T-cell (primary cell): ENCODE data around the gene CD247. TPM values are rescaled to one million over a fixed set of nuclear protein-coding genes. Genes with fewer than 3 reads are reported as not detected.

Experiments used
- ATAC-seq, 4 experiments: fragments of 200-7000 bp in 3 of 4; fragments of 150-1000 bp in 1 of 4; cut with Tn5 transposase; replicated peaks in 1 of 4; 1 replicate in 3 of 4; 2 replicates in 1 of 4; pipeline ENCODE4 v1.10.0; 2021; ENCODE audit warnings: moderate library complexity in 3 of 4, mild to moderate bottlenecking in 2 of 4, moderate number of reproducible peaks in 1 of 4
- CTCF ChIA-PET, 2 donors: fragments of 300-600 bp; sonication (Branson Sonifier 250); formaldehyde crosslinking; loops; one replicate each; lab custom pipeline; 2022; ENCODE audit warnings: antibody characterized with exemption in 2 of 2; lab: Charles Lee
- POLR2A ChIA-PET, 2 donors: fragments of 300-600 bp; sonication (Branson Sonifier 250); formaldehyde crosslinking; loops; one replicate each; lab custom pipeline; 2022; ENCODE audit warnings: antibody characterized with exemption in 2 of 2; lab: Charles Lee
- DNase-seq, 35 experiments: peaks; one replicate each; pipeline versions ENCODE4 v3.0.0 to v3.0.0-alpha.2; 2013 to 2023
- H3K27ac ChIP-seq: one replicate; pipeline ENCODE4 v1.5.1; 2013; ENCODE audit warnings: low read length
- H3K27me3 ChIP-seq, 2 experiments: replicated peaks in 1 of 2; 1 replicate in 1 of 2; 2 replicates in 1 of 2; pipeline versions ENCODE4 v1.6.1 to v1.7.0; 2013; ENCODE audit warnings: low read length in 1 of 2, mixed read lengths in 1 of 2; ENCODE audit not compliant: control insufficient read depth in 2 of 2, insufficient read depth in 2 of 2; ENCODE audit errors: extremely low read depth in 1 of 2
- H3K36me3 ChIP-seq, 2 donors: 1 replicate in 1 of 2; 2 replicates in 1 of 2; pipeline versions ENCODE4 v1.6.1 to v1.7.0; 2013; ENCODE audit warnings: low read length in 1 of 2; ENCODE audit not compliant: control insufficient read depth in 2 of 2, insufficient read depth in 1 of 2; ENCODE audit errors: extremely low read depth in 1 of 2
- H3K4me1 ChIP-seq, 2 experiments: 1 replicate in 1 of 2; 2 replicates in 1 of 2; pipeline versions ENCODE4 v1.6.1 to v1.7.0; 2013; ENCODE audit warnings: low read length in 2 of 2, mixed read lengths in 1 of 2; ENCODE audit not compliant: insufficient read depth in 2 of 2, control insufficient read depth in 1 of 2; ENCODE audit errors: extremely low read depth in 1 of 2
- H3K4me3 ChIP-seq, 2 donors: 1 replicate in 1 of 2; 2 replicates in 1 of 2; pipeline versions ENCODE4 v1.5.1 to v1.7.0; 2013; ENCODE audit warnings: mild to moderate bottlenecking in 2 of 2, low read length in 1 of 2, moderate library complexity in 1 of 2; ENCODE audit not compliant: control insufficient read depth in 1 of 2; ENCODE audit errors: extremely low read depth in 1 of 2
- H3K9me3 ChIP-seq: 2 replicates; pipeline ENCODE4 v1.7.0; 2013
- H3K27ac Mint-ChIP-seq, 2 donors: one replicate each; pipeline ENCODE4 v1.8.0; 2020 to 2021; ENCODE audit warnings: mild to moderate bottlenecking in 2 of 2, mixed read lengths in 2 of 2
- H3K27me3 Mint-ChIP-seq, 2 donors: one replicate each; pipeline ENCODE4 v1.8.0; 2021 to 2022; ENCODE audit warnings: mixed read lengths in 2 of 2
- H3K36me3 Mint-ChIP-seq: one replicate; pipeline ENCODE4 v1.8.0; 2021; ENCODE audit warnings: mixed read lengths
- H3K4me1 Mint-ChIP-seq, 3 donors: one replicate each; pipeline ENCODE4 v1.8.0; 2020 to 2022; ENCODE audit warnings: mixed read lengths in 3 of 3, mild to moderate bottlenecking in 1 of 3
- H3K4me3 Mint-ChIP-seq, 3 donors: one replicate each; pipeline ENCODE4 v1.8.0; 2020 to 2022; ENCODE audit warnings: mild to moderate bottlenecking in 3 of 3, mixed read lengths in 3 of 3, moderate library complexity in 3 of 3
- H3K9me3 Mint-ChIP-seq, 3 donors: one replicate each; pipeline ENCODE4 v1.8.0; 2020 to 2022; ENCODE audit warnings: mixed read lengths in 3 of 3
- WGBS: methylation state at CpG from one replicate; pipeline ENCODE4 v1.1.5; 2013; ENCODE audit warnings: missing lambda C conversion rate; ENCODE audit not compliant: insufficient coverage; 5-methylcytosine and 5-hydroxymethylcytosine counted together
- total RNA-seq, 35 experiments: library from RNA in 6 of 35; stranded (reverse) in 6 of 35; fragments of 120-200 nt in 1 of 35; gene quantifications; one replicate each; pipeline versions ENCODE4 v1.2.1 to v1.2.4 and lab custom pipeline; 2013 to 2026

The CD247 gene
- total RNA-seq, 5 donors from 2014 or later (not counting 1 experiment from before 2014, with no cell fraction given) = 324 to 414 (median 385) TPM

DNA sequence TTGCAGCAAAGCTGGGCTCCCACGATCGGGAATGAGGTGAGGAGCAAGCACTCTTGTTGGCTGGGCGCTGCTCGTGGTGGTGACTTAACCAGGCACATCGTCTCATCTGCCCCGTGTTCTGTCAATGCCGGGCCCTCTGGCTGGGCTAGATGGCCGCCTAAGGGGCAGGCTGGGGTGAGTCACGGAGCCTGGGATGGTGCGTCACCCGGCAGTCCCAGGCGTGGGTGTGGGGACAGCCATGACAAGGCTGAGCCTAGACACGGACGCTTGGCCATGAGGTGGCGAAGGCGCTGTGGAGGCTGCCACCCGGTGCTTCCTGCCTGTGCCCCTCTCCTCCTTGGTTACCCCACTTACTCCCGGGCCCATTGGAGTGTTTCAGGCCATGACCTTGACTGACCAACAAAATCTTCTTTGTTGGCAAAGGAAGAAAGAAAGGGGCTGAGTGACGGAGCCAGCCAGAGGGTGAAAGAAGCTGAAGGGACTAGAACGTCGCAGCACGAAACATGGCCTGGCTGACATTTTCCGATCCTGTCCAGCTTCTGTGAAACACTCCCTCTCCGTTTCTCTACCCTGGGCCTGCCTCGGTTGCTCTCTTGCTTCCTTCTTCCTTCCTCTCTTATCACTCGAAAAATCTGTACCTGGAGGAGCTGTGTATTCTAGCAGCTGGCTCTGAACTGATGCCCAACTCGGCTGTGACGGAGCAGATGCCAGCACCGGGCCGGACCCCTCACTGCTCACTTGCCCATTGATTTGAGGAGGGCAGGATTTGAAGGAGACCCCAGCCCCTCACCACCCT lies 596 bp downstream of the CD247 start:
- Mint-ChIP-seq H3K4me1 (peaks cover 44 to 48% (median 44%) of the 10 kb centered on the region in 3 donors), H3K27me3 (no peaks in the 10 kb centered on the region), H3K27ac (peak overlapping the region; percentile 98 to 99), H3K4me3 (peak overlapping the region; percentile 98 to 99 (median 98)), H3K9me3 (no peaks in the 10 kb centered on the region), H3K36me3 (peaks cover 36% of the 10 kb centered on the region)
- Histone ChIP-seq H3K36me3 (peaks cover 0 to 13% of the 10 kb centered on the region in 2 donors), H3K27ac (peak overlapping the region; percentile 96), H3K4me1 (peaks cover 34 to 36% of the 10 kb centered on the region in 2 experiments), H3K4me3 (peak overlapping the region; percentile 85 to 94), H3K27me3 (no peaks in the 10 kb centered on the region), H3K9me3 (no peaks in the 10 kb centered on the region)
- ChIA-PET POLR2A (interaction anchor here (0.5 to 2.3 kb wide), 20 partner anchors 11 to 297 kb away, joined by 3 to 19 read pairs (median 4); partner anchors contain the start of gene CREG1 (in 1 of the 2)), CTCF (interaction anchor here (0.6 to 3.6 kb wide), 26 partner anchors 10 to 642 kb away, joined by 3 to 20 read pairs (median 4); partner anchors contain the start of genes CREG1 (in 1 of the 2) and TADA1 (in 1 of the 2))
- DNase-seq (peak; percentile 52 to 89 (median 71)), ATAC-seq (peak; percentile 75 to 80 (median 78))
- WGBS = under 1% methylated on average over 25 of the region's 30 CpGs

DNA sequence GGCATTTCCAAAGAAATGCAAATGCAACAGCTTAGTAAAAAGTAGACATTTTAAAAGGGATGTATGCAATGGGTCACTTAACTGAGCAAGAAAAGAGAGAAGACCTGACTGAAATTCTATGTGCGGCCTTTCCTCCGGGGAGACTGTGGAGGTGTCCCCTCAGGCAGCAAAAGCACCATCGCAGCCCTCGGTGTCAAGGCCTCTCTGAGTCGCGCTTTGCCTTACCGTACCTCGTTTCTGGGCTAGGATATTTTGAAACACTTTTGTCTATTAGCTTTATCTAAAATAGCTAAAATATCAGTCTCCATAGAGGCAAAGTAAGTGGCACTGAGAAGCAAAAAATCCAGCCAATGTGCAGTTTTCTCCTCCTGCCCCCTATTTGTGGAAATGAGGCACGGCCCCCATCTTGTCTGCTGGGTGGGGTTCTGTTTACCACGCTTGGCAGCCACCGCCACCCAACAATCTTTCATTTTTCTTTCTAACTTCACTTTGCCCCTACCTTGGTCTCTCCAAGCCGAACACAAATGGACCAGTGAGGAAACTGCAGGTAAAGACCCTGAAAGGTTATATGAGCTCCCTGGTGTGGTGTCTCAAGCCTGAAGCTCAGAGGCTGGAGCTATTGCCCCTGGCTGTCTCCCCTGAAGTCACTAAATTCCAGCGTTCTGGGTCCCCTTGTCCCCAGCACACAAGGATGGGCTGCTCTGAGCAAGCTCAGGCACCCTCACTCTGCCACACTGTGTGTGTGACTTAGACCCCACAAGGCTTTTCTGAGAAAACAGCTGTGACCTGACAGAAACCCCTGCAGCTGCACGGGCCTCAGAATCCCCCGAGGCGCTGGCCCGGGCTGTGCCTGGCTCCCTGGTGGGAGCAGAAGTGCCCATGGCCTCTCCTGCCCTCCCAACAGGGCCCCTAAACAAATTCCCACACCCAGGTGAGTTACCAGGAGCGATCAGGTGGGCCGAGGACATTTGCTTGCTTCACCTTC lies 1.6 kb downstream of the CD247 start:
- 0% methylated on average over 10 of the region's 19 CpGs for WGBS
- H3K36me3 Mint-ChIP-seq = peaks cover 46% of the 10 kb centered on the region
- H3K4me3 Mint-ChIP-seq = peak overlapping the region; percentile 98 to 99 (median 98)
- peak overlapping the region; percentile 98 to 99 for H3K27ac Mint-ChIP-seq
- H3K27ac ChIP-seq = peak overlapping the region; percentile 96
- no peaks in the 10 kb centered on the region for H3K27me3 ChIP-seq
- no peaks in the 10 kb centered on the region for H3K27me3 Mint-ChIP-seq
- POLR2A ChIA-PET = interaction anchor here (0.5 to 2.3 kb wide), 13 partner anchors 8 to 428 kb away, joined by 3 to 19 read pairs (median 5); no protein-coding TSS in a partner anchor
- H3K4me1 ChIP-seq = peaks cover 44 to 45% of the 10 kb centered on the region in 2 experiments
- H3K9me3 ChIP-seq = no peaks in the 10 kb centered on the region
- DNase-seq = peak in 30 of 35 experiments; percentile 33 to 69 (median 50)
- H3K4me3 ChIP-seq = peak overlapping the region; percentile 85 to 94
- H3K4me1 Mint-ChIP-seq = peaks cover 54 to 58% (median 55%) of the 10 kb centered on the region in 3 donors
- peaks cover 0 to 15% of the 10 kb centered on the region in 2 donors for H3K36me3 ChIP-seq
- H3K9me3 Mint-ChIP-seq = no peaks in the 10 kb centered on the region
- peak; percentile 25 to 43 (median 32) for ATAC-seq
- CTCF ChIA-PET = interaction anchor here (0.6 to 3.6 kb wide), 21 partner anchors 9 to 296 kb away, joined by 3 to 16 read pairs (median 3); partner anchors contain the start of gene POU2F1 (in 1 of the 2)

DNA sequence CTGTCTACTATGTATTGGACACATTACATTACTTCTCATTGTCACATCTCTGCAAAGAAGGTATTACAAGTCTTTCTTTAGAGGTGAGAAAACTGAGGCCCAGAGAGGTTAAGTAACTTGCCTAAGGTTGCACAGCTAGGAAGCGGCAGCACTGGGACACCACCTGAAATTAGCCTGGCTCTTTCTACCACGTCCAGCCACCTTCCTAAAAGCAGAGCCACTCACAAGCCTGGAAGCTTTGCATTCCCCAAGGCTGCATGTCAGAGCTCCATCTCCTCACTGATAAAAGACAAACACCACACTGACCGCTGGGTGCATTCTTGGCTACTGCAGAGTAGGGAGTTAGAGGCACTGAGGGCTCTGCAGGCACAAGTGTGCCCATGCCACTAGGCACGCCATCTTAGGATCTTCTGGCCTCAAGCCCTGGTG lies 2.4 kb downstream of the CD247 start:
- peaks cover 58 to 62% (median 58%) of the 10 kb centered on the region in 3 donors for H3K4me1 Mint-ChIP-seq
- 5% methylated on average over 3 of the region's 4 CpGs for WGBS
- no peaks in the 10 kb centered on the region for H3K9me3 Mint-ChIP-seq
- peak overlapping the region; percentile 98 to 99 (median 98) for H3K4me3 Mint-ChIP-seq
- H3K27me3 ChIP-seq = no peaks in the 10 kb centered on the region
- ChIA-PET CTCF (interaction anchor here (0.8 to 3.6 kb wide), 17 partner anchors 8 to 296 kb away, joined by 3 to 16 read pairs (median 5); partner anchors contain the start of gene POU2F1 (in 1 of the 2)), POLR2A (interaction anchor here (0.5 to 2.3 kb wide), 12 partner anchors 8 to 427 kb away, joined by 3 to 8 read pairs (median 3); no protein-coding TSS in a partner anchor)
- peaks cover 0 to 22% of the 10 kb centered on the region in 2 donors for H3K36me3 ChIP-seq
- DNase-seq (no peak), ATAC-seq (no peak)
- no peaks in the 10 kb centered on the region for H3K9me3 ChIP-seq
- peaks cover 51% of the 10 kb centered on the region for H3K36me3 Mint-ChIP-seq
- H3K27me3 Mint-ChIP-seq = no peaks in the 10 kb centered on the region
- H3K4me1 ChIP-seq = peaks cover 52% of the 10 kb centered on the region in 2 experiments
- H3K27ac Mint-ChIP-seq = peak overlapping the region; percentile 98 to 99
- peak overlapping the region; percentile 96 for H3K27ac ChIP-seq
- H3K4me3 ChIP-seq = peak overlapping the region; percentile 85 to 94

DNA sequence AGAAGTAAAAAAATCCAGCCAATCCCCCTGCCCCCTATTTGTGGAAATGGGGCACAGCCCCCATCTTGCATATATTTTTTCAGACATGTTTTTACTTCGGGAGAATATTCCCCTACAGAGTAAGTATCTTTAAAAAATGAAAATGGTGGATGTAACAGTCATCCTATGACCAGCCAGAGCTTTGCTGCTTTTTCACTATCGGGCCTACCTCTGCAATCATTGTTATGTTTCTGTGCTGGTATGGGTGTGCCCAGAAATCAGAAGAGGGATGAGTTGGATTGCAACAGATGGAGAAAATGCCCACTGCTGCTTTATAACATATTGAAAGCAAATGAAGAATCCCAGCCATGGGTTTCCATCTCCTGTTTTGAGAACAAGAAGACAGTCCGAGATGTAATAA lies 2.9 kb downstream of the CD247 start:
- CTCF ChIA-PET = interaction anchor here (0.8 to 3.6 kb wide), 11 partner anchors 11 to 295 kb away, joined by 3 to 11 read pairs (median 5); partner anchors contain the start of gene POU2F1 (in 1 of the 2)
- H3K36me3 ChIP-seq = peaks cover 0 to 26% of the 10 kb centered on the region in 2 donors
- no peaks in the 10 kb centered on the region for H3K27me3 ChIP-seq
- peak overlapping the region; percentile 96 for H3K27ac ChIP-seq
- peak overlapping the region; percentile 98 to 99 for H3K27ac Mint-ChIP-seq
- H3K9me3 ChIP-seq = no peaks in the 10 kb centered on the region
- peaks cover 55 to 57% of the 10 kb centered on the region in 2 experiments for H3K4me1 ChIP-seq
- POLR2A ChIA-PET = interaction anchor here (0.5 to 2.3 kb wide), 6 partner anchors 13 to 295 kb away, joined by 3 to 8 read pairs (median 3); no protein-coding TSS in a partner anchor
- H3K36me3 Mint-ChIP-seq = peaks cover 56% of the 10 kb centered on the region
- H3K9me3 Mint-ChIP-seq = no peaks in the 10 kb centered on the region
- peak overlapping the region; percentile 85 to 94 for H3K4me3 ChIP-seq
- H3K4me3 Mint-ChIP-seq = peak overlapping the region; percentile 98 to 99 (median 98)
- 0% methylated on average over 1 of the region's 3 CpGs for WGBS
- H3K4me1 Mint-ChIP-seq = peaks cover 59 to 63% (median 59%) of the 10 kb centered on the region in 3 donors
- no peaks in the 10 kb centered on the region for H3K27me3 Mint-ChIP-seq
- no peak for ATAC-seq
- no peak for DNase-seq

DNA sequence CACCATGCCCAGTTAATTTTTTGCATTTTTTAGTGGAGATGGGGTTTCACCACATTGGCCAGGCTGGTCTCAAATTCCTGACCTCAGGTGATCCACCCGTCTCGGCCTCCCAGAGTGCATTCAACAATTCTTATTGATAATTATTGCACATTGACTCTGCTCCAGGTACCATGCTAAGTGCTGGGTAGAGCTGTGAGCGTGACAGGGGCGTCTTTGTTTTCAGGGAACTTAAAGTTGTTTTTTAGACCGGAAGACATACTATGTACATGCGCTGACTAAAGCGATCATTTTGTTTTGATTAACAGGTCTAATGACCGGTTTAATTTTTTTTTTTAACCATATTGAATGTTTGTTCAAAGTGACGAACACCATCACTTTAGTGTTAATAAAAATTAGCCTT lies 4.0 kb downstream of the CD247 start:
- ATAC-seq = peak in 1 of 4 experiments; percentile 10
- peak overlapping the region; percentile 98 to 99 for H3K27ac Mint-ChIP-seq
- WGBS = no CpG with 5 or more reads among the region's 9 CpGs
- Histone ChIP-seq H3K36me3 (peaks cover 0 to 37% of the 10 kb centered on the region in 2 donors), H3K9me3 (no peaks in the 10 kb centered on the region), H3K27me3 (no peaks in the 10 kb centered on the region), H3K4me1 (peaks cover 61 to 63% of the 10 kb centered on the region in 2 experiments), H3K4me3 (peak overlapping the region; percentile 85 to 94), H3K27ac (peak overlapping the region; percentile 96)
- H3K27me3 Mint-ChIP-seq = no peaks in the 10 kb centered on the region
- POLR2A ChIA-PET = interaction anchor here (0.7 to 1.1 kb wide), 5 partner anchors 12 to 294 kb away, joined by 3 to 4 read pairs (median 3); no protein-coding TSS in a partner anchor
- H3K36me3 Mint-ChIP-seq = peaks cover 65% of the 10 kb centered on the region
- H3K9me3 Mint-ChIP-seq = no peaks in the 10 kb centered on the region
- peak in 6 of 35 experiments; percentile 21 to 59 (median 35) for DNase-seq
- CTCF ChIA-PET = interaction anchor here (0.9 to 3.6 kb wide), 5 partner anchors 9 to 251 kb away, joined by 3 to 11 read pairs (median 5); no protein-coding TSS in a partner anchor
- peak overlapping the region; percentile 98 to 99 (median 98) for H3K4me3 Mint-ChIP-seq
- H3K4me1 Mint-ChIP-seq = peaks cover 62 to 71% (median 65%) of the 10 kb centered on the region in 3 donors
